DND-41 (cell line): Measurements from ENCODE around the gene CCDC158.
"Not testable (repeated sequence)": the region's sequence is repeated elsewhere in the genome, so short reads cannot be mapped to it uniquely, and the experiment has no call there.

Source experiments
- CTCF ChIP-seq: IDR thresholded peaks from 2 replicates; pipeline ENCODE4 v1.5.1; 2012; ENCODE audit warnings: borderline replicate concordance, low read length, moderate library complexity, mild to moderate bottlenecking; ENCODE audit not compliant: poor library complexity, severe bottlenecking; ENCODE audit errors: extremely low read depth
- EZH2 ChIP-seq: IDR thresholded peaks from 3 replicates; pipeline ENCODE4 v1.6.1; 2012; ENCODE audit warnings: borderline replicate concordance, low read depth, mild to moderate bottlenecking, moderate library complexity, low read length, inconsistent platforms; ENCODE audit not compliant: severe bottlenecking

GRCh38 chr4:76454073-76454472 lies 33.1 kb upstream of the CCDC158 start:
- TF ChIP-seq CTCF, EZH2: not testable (repeated sequence)
